Tibial nerve (tissue), 3 donors: ENCODE data around the gene DLGAP3.

Source experiments
- POLR2A ChIP-seq, 2 donors: fragments of 450-650 bp; IDR thresholded peaks; one replicate each; pipeline ENCODE4 v1.6.1; 2017; ENCODE audit warnings: antibody characterized with exemption in 2 of 2, mild to moderate bottlenecking in 2 of 2, moderate library complexity in 2 of 2
- TF ChIP-seq, protein P1 (sequence below), 5 experiments: fragments of 200-600 bp in 3 of 5; fragments of 450-650 bp in 2 of 5; sonication (generic) in 3 of 5; IDR thresholded peaks; one replicate each; pipeline ENCODE4 v1.5.1; 2016 to 2019; ENCODE audit warnings: antibody characterized with exemption in 5 of 5, mild to moderate bottlenecking in 3 of 5, moderate library complexity in 2 of 5

DNA sequence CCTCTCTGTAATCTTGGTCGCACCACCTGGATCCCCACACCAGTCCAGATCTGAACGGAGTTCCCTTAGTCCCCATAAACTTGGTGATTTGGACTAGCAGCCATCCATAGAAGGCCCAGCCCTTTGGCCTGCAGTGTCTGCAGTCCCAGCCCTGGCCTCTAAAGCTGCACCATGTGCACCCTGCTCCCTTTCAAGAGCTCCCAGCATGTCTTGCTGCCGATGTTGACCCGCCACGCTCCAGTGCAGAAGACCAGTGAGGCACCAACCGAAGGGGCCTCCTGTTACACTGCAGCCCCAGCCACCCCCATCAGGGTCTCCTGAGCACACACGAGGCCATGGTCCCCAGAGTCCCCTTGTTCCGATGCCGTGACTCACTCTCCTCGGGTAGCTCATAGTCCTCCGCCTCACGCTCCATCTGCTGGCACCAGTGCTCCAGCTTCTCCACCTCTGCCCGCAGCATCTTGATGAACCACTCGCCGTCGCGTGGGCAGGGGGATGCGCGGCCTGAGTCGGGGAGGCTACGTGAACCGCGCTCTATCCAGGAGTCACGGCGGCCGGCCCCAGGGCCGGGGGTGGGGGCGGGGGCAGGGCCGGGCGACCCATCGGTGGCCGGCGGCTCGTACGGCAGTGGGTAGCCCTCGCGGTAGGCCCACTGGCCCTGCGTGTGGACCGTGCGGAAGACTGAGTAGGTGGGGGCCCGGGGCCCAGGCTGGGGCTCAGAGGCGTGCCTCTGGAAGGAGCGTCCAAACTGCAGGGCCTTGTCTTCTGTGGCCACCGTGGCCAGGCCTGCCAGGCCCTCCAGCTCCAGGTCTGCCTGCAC lies 61.0 kb downstream of the DLGAP3 start:
- TF ChIP-seq, protein P1, sequence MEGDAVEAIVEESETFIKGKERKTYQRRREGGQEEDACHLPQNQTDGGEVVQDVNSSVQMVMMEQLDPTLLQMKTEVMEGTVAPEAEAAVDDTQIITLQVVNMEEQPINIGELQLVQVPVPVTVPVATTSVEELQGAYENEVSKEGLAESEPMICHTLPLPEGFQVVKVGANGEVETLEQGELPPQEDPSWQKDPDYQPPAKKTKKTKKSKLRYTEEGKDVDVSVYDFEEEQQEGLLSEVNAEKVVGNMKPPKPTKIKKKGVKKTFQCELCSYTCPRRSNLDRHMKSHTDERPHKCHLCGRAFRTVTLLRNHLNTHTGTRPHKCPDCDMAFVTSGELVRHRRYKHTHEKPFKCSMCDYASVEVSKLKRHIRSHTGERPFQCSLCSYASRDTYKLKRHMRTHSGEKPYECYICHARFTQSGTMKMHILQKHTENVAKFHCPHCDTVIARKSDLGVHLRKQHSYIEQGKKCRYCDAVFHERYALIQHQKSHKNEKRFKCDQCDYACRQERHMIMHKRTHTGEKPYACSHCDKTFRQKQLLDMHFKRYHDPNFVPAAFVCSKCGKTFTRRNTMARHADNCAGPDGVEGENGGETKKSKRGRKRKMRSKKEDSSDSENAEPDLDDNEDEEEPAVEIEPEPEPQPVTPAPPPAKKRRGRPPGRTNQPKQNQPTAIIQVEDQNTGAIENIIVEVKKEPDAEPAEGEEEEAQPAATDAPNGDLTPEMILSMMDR (IDR thresholded peaks at IDR 0.05), result no peak
- no peak for TF ChIP-seq POLR2A (IDR thresholded peaks at IDR 0.05)
